ENCODE measurements around the gene ZPBP.

GRCh38 chr7:49893131-49893530 is 199.9 kb downstream of the ZPBP start:
- TF ChIP-seq CEBPB (IDR thresholded peaks at IDR 0.05) (no peak), CTCF (IDR thresholded peaks at IDR 0.05) (no peak), RAD21 (conservative IDR thresholded peaks at IDR 0.05 in 1 of 2, IDR thresholded peaks at IDR 0.05 in 1 of 2) (no peak), RFX5 (IDR thresholded peaks at IDR 0.05) (no peak), NFE2L2 (conservative IDR thresholded peaks at IDR 0.05; ENCODE audit: low read length) (no peak), POLR2A (IDR thresholded peaks at IDR 0.05; ENCODE audit: low read length) (no peak), EP300 (IDR thresholded peaks at IDR 0.05) (no peak), CHD2 (IDR thresholded peaks at IDR 0.05; ENCODE audit: low read length, partially characterized antibody) (no peak), REST (IDR thresholded peaks at IDR 0.05) (no peak), ZSCAN20 (CRISPR knock-in tag; IDR thresholded peaks at IDR 0.05) (no peak), SMC3 (IDR thresholded peaks at IDR 0.05) (no peak), ZNF302 (CRISPR knock-in tag; IDR thresholded peaks at IDR 0.05) (no peak)

Measured in A549 (cell line).